Ovary (tissue), 3 donors: ENCODE data around the gene NOP53.

Source experiments
- CTCF ChIP-seq, 3 donors: fragments of 450-650 bp in 2 of 3; fragments of 200-600 bp in 1 of 3; IDR thresholded peaks; one replicate each; pipeline versions ENCODE4 v1.5.1 to v1.8.0; 2016 to 2022; ENCODE audit warnings: antibody characterized with exemption in 3 of 3, mild to moderate bottlenecking in 1 of 3
- POLR2A ChIP-seq: fragments of 450-650 bp; IDR thresholded peaks from one replicate; pipeline ENCODE4 v1.6.1; 2017; ENCODE audit warnings: antibody characterized with exemption, mild to moderate bottlenecking, moderate library complexity
- donor health status: DM: no; HTN: no; CAD: no.

- no peak for TF ChIP-seq CTCF (IDR thresholded peaks at IDR 0.05)
- no peak for TF ChIP-seq POLR2A
Observed at GRCh38 chr19:47801270-47801669, 55.9 kb downstream of the NOP53 start.
